ENCODE results near the gene TNFSF9. TPM values are rescaled to one million over a fixed set of nuclear protein-coding genes. Genes with fewer than 3 reads are reported as not detected.

Gene TNFSF9
- total RNA-seq: 7.4 TPM
- long read RNA-seq, transcript TNFSF9-201 (3 exons, 1,665 nt): major isoform, 5 of 5 reads
- long read RNA-seq, partial matches to known transcripts: 0 of 5 reads
- long read RNA-seq, other reads (novel, unspliced or antisense): 0 of 5 reads

GRCh38 chr19:6530386-6531162 is at the start of gene TNFSF9:
Gene TNFSF9 (plus strand): TSS chr19:6531026. CDS start chr19:6531037, 11 bp downstream.
- DNase-seq (peak; percentile 95), ATAC-seq (peak; percentile 96)
- H3K4me1 ChIP-seq: peaks cover 26% of the 10 kb centered on the region
- H3K27ac ChIP-seq: peak within 1 kb of the TSS; percentile 85
- no peaks in the 10 kb centered on the region for H3K36me3 ChIP-seq
- H3K4me3 ChIP-seq: peak within 1 kb of the TSS; percentile 78
- no peaks in the 10 kb centered on the region for H3K27me3 ChIP-seq
- no peak for TF ChIP-seq CTCF (IDR thresholded peaks at IDR 0.05)
- intact Hi-C loops (cut with DNase I): no loop called here
- no peaks in the 10 kb centered on the region for H3K9me3 ChIP-seq

- no peaks in the 10 kb centered on the region for H3K9me3 ChIP-seq
- peak; percentile 79 for ATAC-seq
- intact Hi-C loops (cut with DNase I): no loop called here
- peaks cover 4% of the 10 kb centered on the region for H3K4me1 ChIP-seq
- DNase-seq: no peak
- peak within 1 kb of the TSS; percentile 51 for H3K4me3 ChIP-seq
- TF ChIP-seq CTCF (IDR thresholded peaks at IDR 0.05): peak; percentile 57
- H3K27me3 ChIP-seq: peaks cover 5% of the 10 kb centered on the region
- H3K36me3 ChIP-seq: no peaks in the 10 kb centered on the region
- peak within 1 kb of the TSS; percentile 79 for H3K27ac ChIP-seq
These were observed 49.1 kb upstream of the TNFSF9 start, which contains the start of gene DENND1C for GRCh38 chr19:6481541-6482342. Gene DENND1C (minus strand): TSS chr19:6481787. CDS start chr19:6481695, 92 bp downstream.

GRCh38 chr19:6482343-6482686 is 48.5 kb upstream of the TNFSF9 start:
- Histone ChIP-seq H3K9me3 (no peaks in the 10 kb centered on the region), H3K4me3 (no peak overlapping the region), H3K27me3 (no peaks in the 10 kb centered on the region), H3K4me1 (peaks cover 4% of the 10 kb centered on the region), H3K27ac (peak overlapping the region; percentile 79), H3K36me3 (no peaks in the 10 kb centered on the region)
- ATAC-seq (no peak), DNase-seq (no peak)
- no peak for TF ChIP-seq CTCF (IDR thresholded peaks at IDR 0.05)
- intact Hi-C loops (cut with DNase I): no loop called here

- H3K4me3 ChIP-seq: no peak overlapping the region
- H3K27ac ChIP-seq: no peak overlapping the region
- no peaks in the 10 kb centered on the region for H3K36me3 ChIP-seq
- ATAC-seq (no peak), DNase-seq (no peak)
- intact Hi-C loops (cut with DNase I): no loop called here
- H3K27me3 ChIP-seq: no peaks in the 10 kb centered on the region
- no peak for TF ChIP-seq CTCF (IDR thresholded peaks at IDR 0.05)
- peaks cover 4% of the 10 kb centered on the region for H3K4me1 ChIP-seq
- no peaks in the 10 kb centered on the region for H3K9me3 ChIP-seq
These were observed 47.6 kb upstream of the TNFSF9 start for GRCh38 chr19:6483235-6483634.

GRCh38 chr19:6484230-6484629 is 46.6 kb upstream of the TNFSF9 start:
- H3K27ac ChIP-seq: no peak overlapping the region
- no peaks in the 10 kb centered on the region for H3K36me3 ChIP-seq
- no peak for TF ChIP-seq CTCF (IDR thresholded peaks at IDR 0.05)
- intact Hi-C loops (cut with DNase I): no loop called here
- H3K4me1 ChIP-seq: peaks cover 4% of the 10 kb centered on the region
- H3K9me3 ChIP-seq: no peaks in the 10 kb centered on the region
- ATAC-seq (peak; percentile 8), DNase-seq (no peak)
- no peak overlapping the region for H3K4me3 ChIP-seq
- no peaks in the 10 kb centered on the region for H3K27me3 ChIP-seq

Data from upper lobe of right lung (tissue), 1 donor.